Gastrocnemius medialis (tissue), 4 donors: ENCODE data around the gene PPP3CA. TPM values are rescaled to one million over a fixed set of nuclear protein-coding genes. Genes with fewer than 3 reads are reported as not detected.

Experiments used
- ATAC-seq, 2 donors: fragments of 150-250 bp; one replicate each; pipeline ENCODE4 v1.9.1; 2016
- DNase-seq, 2 donors: peaks; one replicate each; pipeline ENCODE4 v3.0.0-alpha.2; 2019
- H3K27ac ChIP-seq, 4 donors: fragments of 200-600 bp; sonication (generic); 1 replicate in 1 of 4; 2 replicates in 3 of 4; pipeline ENCODE4 v1.5.1; 2016 to 2018; ENCODE audit warnings: mild to moderate bottlenecking in 2 of 4, moderate library complexity in 1 of 4
- H3K27me3 ChIP-seq, 3 donors: fragments of 200-600 bp; sonication (generic) in 2 of 3; 1 replicate in 1 of 3; 2 replicates in 2 of 3; pipeline versions ENCODE4 v1.5.1 to v1.6.0; 2016 to 2019; ENCODE audit warnings: mild to moderate bottlenecking in 1 of 3, moderate library complexity in 1 of 3
- H3K36me3 ChIP-seq, 2 donors: fragments of 200-600 bp; sonication (generic) in 1 of 2; one replicate each; pipeline ENCODE4 v1.5.1; 2017 to 2018
- H3K4me1 ChIP-seq, 2 donors: fragments of 200-600 bp; sonication (generic) in 1 of 2; one replicate each; pipeline ENCODE4 v1.5.1; 2016 to 2017; ENCODE audit warnings: mild to moderate bottlenecking in 2 of 2
- H3K4me3 ChIP-seq, 4 donors: fragments of 200-600 bp; sonication (generic) in 3 of 4; 1 replicate in 1 of 4; 2 replicates in 3 of 4; pipeline ENCODE4 v1.5.1; 2016 to 2019; ENCODE audit warnings: mild to moderate bottlenecking in 2 of 4
- H3K9me3 ChIP-seq, 3 donors: fragments of 200-600 bp; sonication (generic) in 2 of 3; 1 replicate in 1 of 3; 2 replicates in 2 of 3; pipeline ENCODE4 v1.5.1; 2016 to 2019
- CTCF ChIP-seq, 5 experiments: fragments of 450-650 bp in 3 of 5; fragments of 200-600 bp in 2 of 5; sonication (generic) in 2 of 5; IDR thresholded peaks in 4 of 5; conservative IDR thresholded peaks in 1 of 5; 1 replicate in 4 of 5; 2 replicates in 1 of 5; pipeline ENCODE4 v1.5.1; 2016 to 2019; ENCODE audit warnings: antibody characterized with exemption in 5 of 5, mild to moderate bottlenecking in 3 of 5, moderate library complexity in 3 of 5
- POLR2A ChIP-seq, 2 donors: fragments of 450-650 bp; IDR thresholded peaks; one replicate each; pipeline ENCODE4 v1.6.1; 2017; ENCODE audit warnings: antibody characterized with exemption in 2 of 2, mild to moderate bottlenecking in 2 of 2, moderate library complexity in 2 of 2
- in situ Hi-C, 4 donors: fragments of 200-750 bp; cut with MboI; loops; one replicate each; pipeline versions ENCODE4 v1.15.0 to v1.8.0; 2017; ENCODE audit warnings: low sequenced_read_pairs in 4 of 4
- intact Hi-C: fragments of 100-400 bp; cut with DNase I; formaldehyde crosslinking; loops from one replicate; pipeline ENCODE4 v1.15.1; 2023; ENCODE audit warnings: low total_unique reads
- total RNA-seq, 4 donors: library from RNA; depleted of rRNA; stranded (reverse); fragments of >200 nt; gene quantifications; one replicate each; pipeline versions ENCODE4 v1.1.0 to v1.2.3, GENCODE V29; 2016

The PPP3CA gene
- total RNA-seq, 4 donors from 2014 or later: 25.1 to 30.3 (median 26.7) TPM

GRCh38 chr4:101081695-101082369 is 265.5 kb downstream of the PPP3CA start:
- Histone ChIP-seq H3K27ac (no peak overlapping the region), H3K36me3 (no peaks in the 10 kb centered on the region), H3K4me3 (no peak overlapping the region), H3K9me3 (no peaks in the 10 kb centered on the region), H3K27me3 (no peaks in the 10 kb centered on the region), H3K4me1 (no peaks in the 10 kb centered on the region)
- intact Hi-C loops (no loop called here), in situ Hi-C loops (no loop called here)
- ATAC-seq: no peak
- TF ChIP-seq POLR2A (IDR thresholded peaks at IDR 0.05): no peak
- no peak for TF ChIP-seq CTCF (IDR thresholded peaks at IDR 0.05 in 4 of 5, conservative IDR thresholded peaks at IDR 0.05 in 1 of 5)
- no peak for DNase-seq

GRCh38 chr4:101081166-101081565 is 266.2 kb downstream of the PPP3CA start:
- no peak overlapping the region for H3K4me3 ChIP-seq
- H3K27ac ChIP-seq: no peak overlapping the region
- TF ChIP-seq CTCF (IDR thresholded peaks at IDR 0.05 in 4 of 5, conservative IDR thresholded peaks at IDR 0.05 in 1 of 5): no peak
- no peak for TF ChIP-seq POLR2A (IDR thresholded peaks at IDR 0.05)
- no peaks in the 10 kb centered on the region for H3K27me3 ChIP-seq
- DNase-seq (no peak), ATAC-seq (no peak)
- in situ Hi-C loops (no loop called here), intact Hi-C loops (no loop called here)
- no peaks in the 10 kb centered on the region for H3K36me3 ChIP-seq
- peaks cover 0 to 3% of the 10 kb centered on the region in 2 donors for H3K4me1 ChIP-seq
- H3K9me3 ChIP-seq: no peaks in the 10 kb centered on the region

DNA sequence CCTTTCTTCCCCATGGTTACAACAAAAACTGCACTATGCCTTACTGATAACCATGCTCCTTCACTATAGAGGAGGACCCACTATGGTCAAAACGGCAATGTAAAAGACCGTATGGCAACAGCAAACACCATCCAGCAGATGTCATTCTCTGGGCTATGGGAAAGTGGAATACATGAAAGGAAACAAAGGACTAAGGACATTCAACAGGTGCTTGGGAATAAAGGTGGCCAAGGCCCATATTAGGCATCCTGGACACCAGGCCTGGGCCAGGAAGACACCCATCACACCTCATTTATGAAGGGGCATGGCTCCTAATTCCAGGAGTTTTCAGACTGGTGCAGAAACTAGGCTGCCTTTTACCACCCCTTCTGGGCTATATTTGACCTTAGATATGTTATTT is 268.4 kb downstream of the PPP3CA start:
- intact Hi-C loops: no loop called here
- in situ Hi-C loops: no loop called here
- no peak overlapping the region for H3K27ac ChIP-seq

GRCh38 chr4:101076032-101076431 is 271.3 kb downstream of the PPP3CA start:
- Histone ChIP-seq H3K27me3 (no peaks in the 10 kb centered on the region), H3K4me3 (no peak overlapping the region), H3K27ac (no peak overlapping the region), H3K36me3 (no peaks in the 10 kb centered on the region), H3K9me3 (no peaks in the 10 kb centered on the region), H3K4me1 (peaks cover 0 to 4% of the 10 kb centered on the region in 2 donors)
- intact Hi-C loops (no loop called here), in situ Hi-C loops (no loop called here)
- TF ChIP-seq CTCF (IDR thresholded peaks at IDR 0.05 in 4 of 5, conservative IDR thresholded peaks at IDR 0.05 in 1 of 5) (no peak), POLR2A (IDR thresholded peaks at IDR 0.05) (no peak)
- DNase-seq (no peak), ATAC-seq (no peak)

More for the DNA sequence above, 268.4 kb downstream of the PPP3CA start:
- no peak for TF ChIP-seq CTCF (IDR thresholded peaks at IDR 0.05 in 4 of 5, conservative IDR thresholded peaks at IDR 0.05 in 1 of 5)
- TF ChIP-seq POLR2A (IDR thresholded peaks at IDR 0.05): no peak
- no peaks in the 10 kb centered on the region for H3K36me3 ChIP-seq
- ATAC-seq (no peak), DNase-seq (no peak)
- no peaks in the 10 kb centered on the region for H3K9me3 ChIP-seq
- no peak overlapping the region for H3K4me3 ChIP-seq
- peaks cover 0 to 4% of the 10 kb centered on the region in 2 donors for H3K4me1 ChIP-seq
- H3K27me3 ChIP-seq: no peaks in the 10 kb centered on the region

GRCh38 chr4:101075536-101075935 is 271.8 kb downstream of the PPP3CA start:
- ATAC-seq: no peak
- H3K27ac ChIP-seq: no peak overlapping the region
- H3K4me3 ChIP-seq: no peak overlapping the region
- DNase-seq: no peak
- peaks cover 0 to 4% of the 10 kb centered on the region in 2 donors for H3K4me1 ChIP-seq
- intact Hi-C loops: no loop called here
- no peaks in the 10 kb centered on the region for H3K36me3 ChIP-seq
- in situ Hi-C loops: no loop called here
- H3K27me3 ChIP-seq: no peaks in the 10 kb centered on the region
- H3K9me3 ChIP-seq: no peaks in the 10 kb centered on the region
- TF ChIP-seq CTCF (IDR thresholded peaks at IDR 0.05 in 4 of 5, conservative IDR thresholded peaks at IDR 0.05 in 1 of 5) (no peak), POLR2A (IDR thresholded peaks at IDR 0.05) (no peak)
